Measurements from ENCODE around the gene AGPS.
"Not testable (repeated sequence)": the region's sequence is repeated elsewhere in the genome, so short reads cannot be mapped to it uniquely, and the experiment has no call there.

AGPS gene

DNA sequence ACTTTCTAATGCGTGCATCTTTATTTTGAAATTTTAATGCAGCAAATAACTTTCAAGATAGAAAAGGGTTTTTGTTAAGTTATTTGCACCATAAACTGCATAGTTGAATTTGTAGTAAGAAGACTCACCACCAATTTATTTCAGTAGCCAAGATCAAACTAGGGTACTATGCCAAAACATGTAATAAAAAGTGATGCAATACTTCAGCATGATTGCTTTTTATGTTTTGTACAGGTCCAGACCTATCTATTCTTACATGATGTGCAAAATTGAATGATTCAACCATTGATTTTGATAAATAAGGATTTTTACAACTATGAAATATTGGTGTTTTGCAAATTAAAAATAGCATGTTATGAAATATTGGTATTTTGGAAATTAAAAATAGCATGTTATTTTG lies 26.7 kb downstream of the AGPS start:
- no peak for DNase-seq (ENCODE audit: low read depth)
- TF ChIP-seq, protein P1, sequence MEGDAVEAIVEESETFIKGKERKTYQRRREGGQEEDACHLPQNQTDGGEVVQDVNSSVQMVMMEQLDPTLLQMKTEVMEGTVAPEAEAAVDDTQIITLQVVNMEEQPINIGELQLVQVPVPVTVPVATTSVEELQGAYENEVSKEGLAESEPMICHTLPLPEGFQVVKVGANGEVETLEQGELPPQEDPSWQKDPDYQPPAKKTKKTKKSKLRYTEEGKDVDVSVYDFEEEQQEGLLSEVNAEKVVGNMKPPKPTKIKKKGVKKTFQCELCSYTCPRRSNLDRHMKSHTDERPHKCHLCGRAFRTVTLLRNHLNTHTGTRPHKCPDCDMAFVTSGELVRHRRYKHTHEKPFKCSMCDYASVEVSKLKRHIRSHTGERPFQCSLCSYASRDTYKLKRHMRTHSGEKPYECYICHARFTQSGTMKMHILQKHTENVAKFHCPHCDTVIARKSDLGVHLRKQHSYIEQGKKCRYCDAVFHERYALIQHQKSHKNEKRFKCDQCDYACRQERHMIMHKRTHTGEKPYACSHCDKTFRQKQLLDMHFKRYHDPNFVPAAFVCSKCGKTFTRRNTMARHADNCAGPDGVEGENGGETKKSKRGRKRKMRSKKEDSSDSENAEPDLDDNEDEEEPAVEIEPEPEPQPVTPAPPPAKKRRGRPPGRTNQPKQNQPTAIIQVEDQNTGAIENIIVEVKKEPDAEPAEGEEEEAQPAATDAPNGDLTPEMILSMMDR (IDR thresholded peaks at IDR 0.05; ENCODE audit: low read depth, low read length, missing control alignments): no peak
- H3K4me3 ChIP-seq (ENCODE audit: low read depth, low read length): no peak overlapping the region

DNA sequence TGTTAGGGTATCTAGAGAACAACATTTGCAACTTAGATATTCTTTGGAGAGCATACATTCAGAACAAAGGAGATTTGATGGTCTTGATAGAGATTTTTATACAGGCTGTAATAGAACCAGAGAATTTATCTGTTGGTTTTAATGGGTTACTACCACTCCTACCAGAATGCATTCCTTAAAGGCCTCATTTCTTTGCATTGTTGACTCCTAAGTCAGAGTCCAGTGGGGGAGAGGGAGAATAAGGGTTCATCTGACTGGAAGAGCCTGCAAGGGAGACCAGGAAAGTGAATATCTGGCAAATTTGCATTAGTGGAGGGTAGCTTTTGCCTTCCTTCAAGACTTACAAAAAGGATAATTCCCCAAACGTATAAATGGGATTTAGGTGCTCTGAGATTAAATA lies 29.7 kb downstream of the AGPS start:
- no peak for DNase-seq (ENCODE audit: low read depth)
- TF ChIP-seq, protein P1 (IDR thresholded peaks at IDR 0.05; ENCODE audit: low read depth, low read length, missing control alignments): no peak
- no peak overlapping the region for H3K4me3 ChIP-seq (ENCODE audit: low read depth, low read length)

DNA sequence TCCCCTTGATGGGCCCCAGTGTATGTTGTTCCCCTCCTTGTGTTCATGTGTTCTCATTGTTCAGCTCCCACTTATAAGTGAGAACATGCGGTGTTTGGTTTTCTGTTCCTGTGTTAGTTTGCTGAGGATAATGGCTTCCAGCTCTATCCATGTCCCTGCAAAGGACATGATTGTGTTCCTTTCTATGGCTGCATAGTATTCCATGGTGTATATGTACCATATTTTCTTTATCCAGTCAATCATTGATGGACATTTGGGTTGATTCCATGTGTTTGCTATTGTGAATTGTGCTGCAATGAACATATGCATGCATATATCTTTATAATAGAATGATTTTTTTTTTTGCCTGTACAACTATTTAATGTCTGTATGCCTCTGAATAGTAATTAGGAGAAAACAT lies 31.5 kb downstream of the AGPS start:
- not testable (repeated sequence) for DNase-seq (ENCODE audit: low read depth); H3K4me3 ChIP-seq (ENCODE audit: low read depth, low read length)

DNA sequence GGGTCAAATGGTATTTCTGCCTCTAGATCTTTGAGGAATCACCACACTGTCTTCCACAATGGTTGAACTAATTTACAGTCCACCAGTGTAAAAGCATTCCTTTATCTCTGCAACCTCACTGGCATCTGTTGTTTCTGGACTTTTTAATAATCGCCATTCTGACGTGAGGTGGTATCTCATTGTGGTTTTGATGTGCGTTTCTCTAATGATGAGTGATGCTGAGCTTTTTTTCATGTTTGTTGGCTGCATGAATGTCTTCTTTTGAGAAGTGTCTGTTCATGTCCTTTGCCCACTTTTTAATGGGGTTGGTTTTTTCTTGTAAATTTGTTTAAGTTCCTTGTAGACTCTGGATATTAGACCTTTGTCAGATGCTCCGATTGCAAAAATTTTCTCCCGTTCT lies 32.0 kb downstream of the AGPS start:
- H3K4me3 ChIP-seq (ENCODE audit: low read depth, low read length): not testable (repeated sequence)

DNA sequence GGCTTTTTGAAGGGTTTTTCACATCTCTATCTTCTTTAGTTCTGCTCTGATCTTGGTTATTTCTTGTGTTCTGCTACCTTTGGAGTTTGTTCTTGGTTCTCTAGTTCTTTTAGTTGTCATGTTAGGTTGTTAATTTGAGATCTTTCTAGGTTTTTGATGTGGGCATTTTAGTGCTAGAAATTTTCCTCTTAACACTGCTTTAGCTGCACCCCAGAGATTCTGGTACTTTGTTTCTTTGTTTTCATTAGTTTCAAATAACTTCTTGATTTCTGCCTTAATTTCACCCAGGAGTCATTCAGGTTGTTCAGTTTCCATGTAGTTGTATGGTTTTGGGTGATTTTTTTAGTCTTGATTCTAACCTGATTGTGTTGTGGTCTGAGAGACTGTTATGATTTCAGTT lies 34.7 kb downstream of the AGPS start:
- TF ChIP-seq, protein P1 (IDR thresholded peaks at IDR 0.05; ENCODE audit: low read depth, low read length, missing control alignments): no peak
- H3K4me3 ChIP-seq (ENCODE audit: low read depth, low read length): no peak overlapping the region
- DNase-seq (ENCODE audit: low read depth): no peak

More for the DNA sequence above, 32.0 kb downstream of the AGPS start:
- not testable (repeated sequence) for DNase-seq (ENCODE audit: low read depth)

DNA sequence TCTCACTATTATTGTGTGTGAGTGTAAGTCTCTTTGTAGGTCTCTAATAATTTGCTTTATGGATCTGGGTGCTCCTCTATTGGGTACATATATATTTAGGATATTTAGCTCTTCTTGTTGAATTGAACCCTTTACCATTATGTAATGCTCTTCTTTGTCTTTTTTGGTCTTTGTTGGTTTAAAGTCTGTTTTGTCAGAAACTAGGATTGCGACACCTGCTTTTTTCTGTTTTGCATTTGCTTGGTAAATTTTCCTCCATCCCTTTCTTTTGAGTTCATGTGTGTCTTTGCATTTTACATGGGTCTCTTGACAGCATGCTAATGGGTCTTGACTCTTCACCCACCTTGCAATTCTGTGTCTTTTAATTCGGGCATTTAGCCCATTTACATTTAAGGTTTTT lies 35.4 kb downstream of the AGPS start:
- not testable (repeated sequence) for H3K4me3 ChIP-seq (ENCODE audit: low read depth, low read length); DNase-seq (ENCODE audit: low read depth)

DNA sequence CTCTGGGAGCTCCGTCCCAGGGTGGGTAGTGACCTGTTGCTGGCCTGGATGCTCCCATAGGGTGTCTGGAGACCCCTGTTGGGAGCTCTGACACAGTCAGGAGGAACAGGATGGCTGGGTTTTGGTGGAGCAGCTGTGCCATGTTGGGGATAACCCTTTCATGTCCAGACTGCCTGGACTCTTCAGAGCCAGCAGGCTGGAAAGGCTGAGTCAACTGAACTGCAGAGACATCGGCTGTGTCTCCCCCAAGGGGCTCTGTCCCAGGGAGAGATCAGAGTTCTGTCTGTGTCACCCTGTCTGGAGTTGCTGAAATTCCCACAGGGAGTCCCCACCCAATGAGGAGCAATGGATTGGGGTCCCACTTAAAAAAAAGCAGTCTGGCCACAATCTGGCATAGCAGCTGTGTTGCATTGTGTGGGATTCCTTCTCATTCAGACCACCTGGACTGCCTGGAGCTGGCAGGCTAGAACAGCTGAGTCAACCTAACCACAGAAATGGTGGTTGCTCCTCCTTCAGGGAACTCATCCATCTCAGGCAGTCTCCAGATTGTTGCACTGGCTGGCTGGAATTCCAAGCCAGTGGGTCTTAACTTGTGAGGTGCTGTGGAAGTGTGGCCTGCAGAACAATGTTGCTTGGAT lies 37.2 kb downstream of the AGPS start:
- no peak for DNase-seq (ENCODE audit: low read depth)
- TF ChIP-seq, protein P1 (IDR thresholded peaks at IDR 0.05; ENCODE audit: low read depth, low read length, missing control alignments): no peak
- H3K4me3 ChIP-seq (ENCODE audit: low read depth, low read length): no peak overlapping the region

DNA sequence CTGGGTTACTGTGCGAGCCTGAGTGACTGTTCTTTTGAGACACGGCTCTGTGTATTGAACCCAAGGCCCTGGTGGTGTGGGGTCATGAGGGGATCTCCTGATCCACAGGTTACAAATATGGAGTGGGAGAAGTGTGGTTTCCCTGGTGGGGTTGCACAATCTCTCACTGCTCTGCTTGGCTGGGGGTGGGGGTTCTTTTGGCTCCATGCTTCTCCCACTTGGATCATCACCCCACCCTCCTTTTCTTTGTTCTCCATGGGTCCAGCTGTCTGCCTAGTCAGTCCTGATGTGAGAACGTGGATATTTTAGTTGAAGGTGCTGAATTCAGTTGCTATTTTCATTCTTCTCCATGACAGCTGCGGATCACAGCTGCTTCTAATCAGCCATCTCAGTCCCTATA lies 37.8 kb downstream of the AGPS start:
- no peak for DNase-seq (ENCODE audit: low read depth)
- H3K4me3 ChIP-seq (ENCODE audit: low read depth, low read length): no peak overlapping the region
- TF ChIP-seq, protein P1 (IDR thresholded peaks at IDR 0.05; ENCODE audit: low read depth, low read length, missing control alignments): no peak

DNA sequence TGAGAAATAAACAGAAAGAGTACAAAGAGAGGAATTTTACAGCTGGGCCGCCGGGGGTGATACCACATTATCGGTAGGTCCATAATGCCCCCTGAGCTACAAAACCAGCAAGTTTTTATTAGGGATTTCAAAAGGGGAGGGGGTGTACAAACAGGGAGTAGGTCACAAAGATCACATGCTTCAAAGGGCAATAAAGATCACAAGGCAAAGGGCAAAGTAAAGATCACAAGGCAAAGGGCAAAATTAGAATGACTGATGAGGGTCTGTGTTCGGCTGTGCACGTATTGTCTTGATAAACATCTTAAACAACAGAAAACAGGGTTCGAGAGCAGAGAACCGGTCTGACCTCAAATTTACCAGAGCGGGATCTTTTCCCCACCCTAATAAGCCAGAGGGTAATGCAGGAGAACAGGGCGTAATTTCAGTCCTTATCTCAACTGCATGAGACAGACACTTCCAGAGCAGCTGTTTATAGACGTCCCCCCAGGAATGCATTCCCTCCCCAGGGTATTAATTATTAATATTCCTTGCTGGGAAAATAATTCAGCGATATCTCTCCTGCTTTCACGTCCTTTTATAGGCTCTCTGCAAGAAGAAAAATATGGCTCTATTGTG lies 38.6 kb downstream of the AGPS start:
- not testable (repeated sequence) for DNase-seq (ENCODE audit: low read depth); H3K4me3 ChIP-seq (ENCODE audit: low read depth, low read length)

Data from GM12864 (cell line).